Measurements from ENCODE around the gene VAMP3. TPM values are rescaled to one million over a fixed set of nuclear protein-coding genes. Genes with fewer than 3 reads are reported as not detected.

Gene VAMP3
- polyA plus RNA-seq, 1 donor from 2014 or later = 20.2 TPM

- Histone ChIP-seq H3K4me3 (ENCODE audit: low read length) (no peak overlapping the region), H3F3A (ENCODE audit: insufficient read depth, low read length, poor library complexity, severe bottlenecking) (no peaks in the 10 kb centered on the region), H3K27ac (ENCODE audit: low read length) (no peak overlapping the region)
These were observed 24.3 kb downstream of the VAMP3 start for GRCh38 chr1:7795406-7795805.

GRCh38 chr1:7805460-7805859 is 34.4 kb downstream of the VAMP3 start:
- Histone ChIP-seq H3K4me2 (ENCODE audit: low read length) (no peak overlapping the region), H3K4me3 (ENCODE audit: low read length) (no peak overlapping the region), H3K27ac (ENCODE audit: low read length) (no peak overlapping the region), H3K27me3 (ENCODE audit: insufficient read depth, low read depth, low read length) (no peaks in the 10 kb centered on the region), H3K9me2 (ENCODE audit: insufficient read depth, low read length) (no peaks in the 10 kb centered on the region), H3K9me3 (ENCODE audit: low read length) (no peaks in the 10 kb centered on the region), H3K36me3 (ENCODE audit: insufficient read depth, low read length) (no peaks in the 10 kb centered on the region), H3F3A (ENCODE audit: insufficient read depth, low read length, poor library complexity, severe bottlenecking) (no peaks in the 10 kb centered on the region), H3K79me2 (replicated peaks; ENCODE audit: insufficient read depth, low read length) (no peaks in the 10 kb centered on the region), H4K20me1 (ENCODE audit: insufficient read depth) (no peaks in the 10 kb centered on the region), H2AFZ (ENCODE audit: low read depth, low read length) (no peak overlapping the region), H3K9ac (ENCODE audit: low read length) (no peak overlapping the region)
- TF ChIP-seq REST (IDR thresholded peaks at IDR 0.05; ENCODE audit: borderline replicate concordance) (no peak), RAD21 (conservative IDR thresholded peaks at IDR 0.05) (no peak), MXI1 (conservative IDR thresholded peaks at IDR 0.05; ENCODE audit: poor library complexity, severe bottlenecking) (no peak)

More at GRCh38 chr1:7795406-7795805, 24.3 kb downstream of the VAMP3 start:
- no peak overlapping the region for H3K9ac ChIP-seq (ENCODE audit: low read length)
- no peak overlapping the region for H3K4me2 ChIP-seq (ENCODE audit: low read length)
- H2AFZ ChIP-seq (ENCODE audit: low read depth, low read length) = no peak overlapping the region
- no peaks in the 10 kb centered on the region for H3K79me2 ChIP-seq (replicated peaks; ENCODE audit: insufficient read depth, low read length)
- no peaks in the 10 kb centered on the region for H3K36me3 ChIP-seq (ENCODE audit: insufficient read depth, low read length)
- no peak for TF ChIP-seq SMC3 (conservative IDR thresholded peaks at IDR 0.05; ENCODE audit: poor library complexity)
- TF ChIP-seq TAF1 (IDR thresholded peaks at IDR 0.05; ENCODE audit: low read depth) = no peak
- TF ChIP-seq MXI1 (conservative IDR thresholded peaks at IDR 0.05; ENCODE audit: poor library complexity, severe bottlenecking) = no peak
- no peak for TF ChIP-seq EP300 (conservative IDR thresholded peaks at IDR 0.05; ENCODE audit: poor library complexity, severe bottlenecking)
- no peak for TF ChIP-seq REST (IDR thresholded peaks at IDR 0.05; ENCODE audit: borderline replicate concordance)
- no peak for TF ChIP-seq POLR2AphosphoS5 (IDR thresholded peaks at IDR 0.05)
- TF ChIP-seq CTCF (IDR thresholded peaks at IDR 0.05; ENCODE audit: poor library complexity, severe bottlenecking) = no peak
- TF ChIP-seq EZH2 (IDR thresholded peaks at IDR 0.05; ENCODE audit: borderline replicate concordance, insufficient read depth, low read length, poor library complexity, severe bottlenecking) = no peak
- no peak for TF ChIP-seq RAD21 (conservative IDR thresholded peaks at IDR 0.05)
- no peaks in the 10 kb centered on the region for H3K9me2 ChIP-seq (ENCODE audit: insufficient read depth, low read length)
- H3K9me3 ChIP-seq (ENCODE audit: low read length) = peaks cover 3% of the 10 kb centered on the region
- H4K20me1 ChIP-seq (ENCODE audit: insufficient read depth) = no peaks in the 10 kb centered on the region
- H3K27me3 ChIP-seq (ENCODE audit: insufficient read depth, low read depth, low read length) = no peaks in the 10 kb centered on the region

All from neural cell (in vitro differentiated cells).